GM18951 (cell line): ENCODE measurements around the gene IGSF23.

Experiments
- POLR2A ChIP-seq: IDR thresholded peaks from 4 replicates; pipeline ENCODE4 v1.6.1; 2011; ENCODE audit warnings: mild to moderate bottlenecking; ENCODE audit not compliant: insufficient read length, insufficient read depth; ENCODE audit errors: extremely low read depth
- in situ Hi-C: fragments of 300-500 bp; cut with MboI; formaldehyde crosslinking; loops from one replicate; pipeline ENCODE4 v1.12.0; 2022; ENCODE audit warnings: low sequenced_read_pairs, mixed read lengths, inconsistent platforms; ENCODE audit not compliant: unreplicated experiment

Gene IGSF23

DNA sequence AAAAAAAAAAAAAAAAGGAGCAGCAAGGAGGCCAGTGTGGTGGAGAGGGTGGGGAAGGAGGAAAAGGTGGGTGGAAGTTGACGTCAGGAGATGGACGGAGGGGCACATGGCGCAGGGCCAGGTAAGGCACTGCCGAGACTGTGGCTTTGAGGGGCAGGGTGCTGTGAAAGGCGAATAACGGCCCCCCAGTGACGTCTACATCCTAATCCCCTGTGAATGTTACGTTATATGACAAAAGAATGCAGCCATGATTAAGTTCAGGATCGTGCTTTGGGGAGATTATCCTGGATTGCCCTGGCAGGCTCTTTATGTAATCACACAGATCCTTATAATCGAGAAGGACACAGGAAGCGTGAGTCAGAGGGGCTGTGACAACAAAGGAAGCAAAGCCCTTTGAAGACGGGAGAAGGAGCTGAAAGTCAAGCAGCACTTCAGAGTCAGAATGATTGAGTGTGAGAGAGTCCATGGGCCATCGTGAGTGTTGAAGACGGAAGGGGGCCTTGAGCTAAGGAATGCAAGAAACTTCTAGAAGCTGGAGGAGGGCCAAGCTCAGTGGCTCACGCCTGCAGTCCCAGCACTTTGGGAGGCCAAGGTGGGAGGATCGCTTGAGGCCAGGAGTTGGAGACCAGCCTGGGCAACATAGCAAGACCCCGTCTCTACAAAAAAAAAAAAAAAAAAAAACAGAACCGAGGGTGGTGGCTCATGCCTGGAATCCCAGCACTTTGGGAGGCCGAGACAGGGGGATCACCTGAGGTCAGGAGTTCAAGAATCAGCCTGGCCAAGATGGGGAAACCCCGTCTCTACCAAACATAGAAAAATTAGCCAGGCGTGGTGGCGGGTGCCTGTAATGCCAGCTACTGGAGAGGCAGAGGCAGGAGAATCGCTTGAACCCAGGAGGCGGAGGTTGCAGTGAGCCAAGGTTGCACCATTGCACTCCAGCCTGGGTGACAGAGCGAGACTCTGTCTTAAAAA, 71.8 kb downstream of the IGSF23 start:
- TF ChIP-seq POLR2A = no peak
- in situ Hi-C loops = no loop called here

DNA sequence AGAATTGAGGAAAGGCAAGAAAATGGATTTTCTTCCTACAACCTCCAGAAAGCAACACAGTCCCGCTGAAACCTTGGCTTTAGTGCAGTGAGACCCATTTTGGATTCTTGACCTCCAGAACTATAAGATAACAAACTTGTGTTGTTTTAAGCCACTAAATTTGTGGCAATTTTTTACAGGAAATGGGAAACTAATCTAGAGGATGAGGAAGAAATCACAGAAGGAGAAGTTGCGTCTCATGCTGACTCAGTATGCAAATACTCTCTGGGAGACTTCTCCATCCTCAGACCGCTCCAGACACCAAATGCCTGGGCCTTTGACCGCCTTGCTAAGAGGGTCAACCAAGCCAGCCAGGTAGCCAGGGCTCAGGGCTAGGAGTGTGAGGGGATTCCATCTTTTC, 72.5 kb downstream of the IGSF23 start:
- in situ Hi-C loops = no loop called here

More for the DNA sequence above, 72.5 kb downstream of the IGSF23 start:
- no peak for TF ChIP-seq POLR2A
